H1 (cell line): ENCODE data around the gene IGF2R. TPM values are rescaled to one million over a fixed set of nuclear protein-coding genes. Genes with fewer than 3 reads are reported as not detected.

Experiments
- CTCF ChIA-PET: fragments of 300-600 bp; sonication (Branson Sonifier 250); formaldehyde crosslinking; loops from one replicate; lab custom pipeline; 2021; ENCODE audit not compliant: partially characterized antibody; lab: Charles Lee
- POLR2A ChIA-PET: fragments of 300-600 bp; sonication (Branson Sonifier 250); formaldehyde crosslinking; loops from one replicate; lab custom pipeline; 2021; ENCODE audit warnings: inconsistent platforms; ENCODE audit not compliant: partially characterized antibody; lab: Charles Lee
- DNase-seq, 2 experiments: peaks; one replicate each; pipeline versions ENCODE4 v3.0.0 to v3.0.0-alpha.2; 2010 to 2022; ENCODE audit warnings: low spot score in 2 of 2, low read depth in 1 of 2, mixed read lengths in 1 of 2
- FAIRE-seq: peaks from 2 replicates; lab custom pipeline; 2011; peaks lifted over from hg19 to GRCh38; lab: Jason Lieb, UNC
- H2AFZ ChIP-seq: 2 replicates; pipeline ENCODE4 v1.8.1; 2012; ENCODE audit warnings: low read length, inconsistent platforms
- H2AK5ac ChIP-seq: 2 replicates; pipeline ENCODE4 v1.6.1; 2013; ENCODE audit warnings: low read depth, low read length
- H2BK120ac ChIP-seq: replicated peaks from 2 replicates; pipeline ENCODE3; 2013; ENCODE audit warnings: low read depth, low read length, inconsistent platforms
- H2BK12ac ChIP-seq: 2 replicates; pipeline ENCODE4 v1.6.1; 2013; ENCODE audit warnings: low read depth, low read length
- H2BK15ac ChIP-seq: 2 replicates; pipeline ENCODE4 v1.6.1; 2013; ENCODE audit warnings: low read length
- H2BK20ac ChIP-seq: 2 replicates; pipeline ENCODE4 v1.6.1; 2013; ENCODE audit warnings: low read length
- H2BK5ac ChIP-seq: 2 replicates; pipeline ENCODE4 v1.6.1; 2013; ENCODE audit warnings: low read depth, low read length
- H3K14ac ChIP-seq: 2 replicates; pipeline ENCODE4 v1.6.1; 2013; ENCODE audit warnings: inconsistent platforms; ENCODE audit not compliant: insufficient read length
- H3K18ac ChIP-seq: 2 replicates; pipeline ENCODE4 v1.6.1; 2013; ENCODE audit warnings: low read length; ENCODE audit errors: extremely low read depth
- H3K23ac ChIP-seq: 2 replicates; pipeline ENCODE4 v1.6.1; 2013; ENCODE audit warnings: inconsistent platforms; ENCODE audit not compliant: insufficient read length
- H3K23me2 ChIP-seq: 2 replicates; pipeline ENCODE4 v1.6.1; 2013; ENCODE audit warnings: low read depth, low read length
- H3K27ac ChIP-seq: 2 replicates; pipeline ENCODE4 v1.6.1; 2011; ENCODE audit warnings: low read depth, low read length, inconsistent platforms
- H3K27me3 ChIP-seq, 4 experiments: replicated peaks in 1 of 4; 1 replicate in 1 of 4; 2 replicates in 3 of 4; pipeline versions ENCODE4 v1.6.1 to v1.8.1; 2011 to 2013; ENCODE audit warnings: low read length in 3 of 4, mild to moderate bottlenecking in 3 of 4, inconsistent platforms in 2 of 4, mixed read lengths in 2 of 4, moderate library complexity in 1 of 4; ENCODE audit not compliant: control insufficient read depth in 3 of 4, insufficient read depth in 3 of 4; ENCODE audit errors: extremely low read depth in 1 of 4
- H3K36me3 ChIP-seq, 4 experiments: 2 replicates each; pipeline versions ENCODE4 v1.6.1 to v1.8.1; 2011 to 2013; ENCODE audit warnings: mild to moderate bottlenecking in 4 of 4, low read length in 3 of 4, moderate library complexity in 2 of 4, control low read depth in 1 of 4, inconsistent platforms in 1 of 4; ENCODE audit not compliant: insufficient read depth in 4 of 4, control insufficient read depth in 2 of 4
- H3K4ac ChIP-seq: replicated peaks from 2 replicates; pipeline ENCODE3; 2013; ENCODE audit warnings: low read length, low read depth, mixed read lengths, inconsistent platforms; ENCODE audit not compliant: insufficient read length
- H3K4me1 ChIP-seq, 4 experiments: replicated peaks in 1 of 4; 1 replicate in 1 of 4; 2 replicates in 3 of 4; pipeline versions ENCODE4 v1.6.1 to v1.8.1; 2011 to 2013; ENCODE audit warnings: low read length in 3 of 4, inconsistent platforms in 2 of 4, mixed read lengths in 1 of 4; ENCODE audit not compliant: insufficient read depth in 4 of 4, control insufficient read depth in 3 of 4
- H3K4me2 ChIP-seq, 2 experiments: 2 replicates each; pipeline versions ENCODE4 v1.6.1 to v1.8.1; 2011 to 2013; ENCODE audit warnings: low read depth in 2 of 2, low read length in 2 of 2, control low read depth in 1 of 2, inconsistent platforms in 1 of 2, mild to moderate bottlenecking in 1 of 2; ENCODE audit not compliant: insufficient read depth in 1 of 2
- H3K4me3 ChIP-seq, 4 experiments: fragments of 200-600, 300-600 bp in 1 of 4; sonication (generic), shearing (Covaris generic), sonication (Bioruptor Twin) in 1 of 4; 2 replicates each; pipeline versions ENCODE4 v1.5.1 to v1.8.1; 2011 to 2016; ENCODE audit warnings: low read length in 4 of 4, low read depth in 3 of 4, control low read depth in 2 of 4, inconsistent platforms in 2 of 4, mild to moderate bottlenecking in 2 of 4, mixed read lengths in 1 of 4, moderate library complexity in 1 of 4; ENCODE audit not compliant: insufficient read depth in 2 of 4; ENCODE audit errors: extremely low read depth in 1 of 4
- H3K56ac ChIP-seq: replicated peaks from 2 replicates; pipeline ENCODE3; 2013; ENCODE audit warnings: low read depth, mild to moderate bottlenecking, mixed read lengths, low read length, inconsistent platforms; ENCODE audit not compliant: insufficient read length
- H3K79me1 ChIP-seq: 2 replicates; pipeline ENCODE4 v1.6.1; 2013; ENCODE audit warnings: low read depth, low read length, control low read depth
- H3K79me2 ChIP-seq, 2 experiments: 2 replicates each; pipeline versions ENCODE4 v1.6.1 to v1.8.1; 2012 to 2013; ENCODE audit warnings: low read length in 2 of 2, mild to moderate bottlenecking in 2 of 2, inconsistent platforms in 1 of 2; ENCODE audit not compliant: insufficient read depth in 2 of 2, control insufficient read depth in 1 of 2
- H3K9ac ChIP-seq, 4 experiments: replicated peaks in 1 of 4; 1 replicate in 1 of 4; 2 replicates in 3 of 4; pipeline versions ENCODE4 v1.6.1 to v1.8.1; 2011 to 2013; ENCODE audit warnings: low read depth in 3 of 4, low read length in 3 of 4, control low read depth in 2 of 4, mild to moderate bottlenecking in 2 of 4, moderate library complexity in 2 of 4, inconsistent platforms in 1 of 4; ENCODE audit errors: extremely low read depth in 1 of 4
- H3K9me3 ChIP-seq, 2 experiments: 2 replicates each; pipeline versions ENCODE4 v1.6.1 to v1.8.1; 2012 to 2013; ENCODE audit warnings: mild to moderate bottlenecking in 2 of 2, moderate library complexity in 2 of 2, control low read depth in 1 of 2, inconsistent platforms in 1 of 2, low read depth in 1 of 2, low read length in 1 of 2, mixed read lengths in 1 of 2; ENCODE audit not compliant: insufficient read depth in 2 of 2
- H4K20me1 ChIP-seq, 2 experiments: replicated peaks in 1 of 2; 2 replicates each; pipeline versions ENCODE3 to v1.8.1; 2011 to 2013; ENCODE audit warnings: inconsistent platforms in 2 of 2, low read length in 2 of 2, mild to moderate bottlenecking in 1 of 2; ENCODE audit not compliant: insufficient read depth in 2 of 2, control insufficient read depth in 1 of 2
- H4K5ac ChIP-seq: 2 replicates; pipeline ENCODE4 v1.6.1; 2013; ENCODE audit warnings: low read length, low read depth, mixed read lengths, inconsistent platforms; ENCODE audit not compliant: insufficient read length
- H4K8ac ChIP-seq: 2 replicates; pipeline ENCODE4 v1.8.0; 2013; ENCODE audit warnings: mild to moderate bottlenecking, moderate library complexity, low read length, inconsistent platforms; ENCODE audit not compliant: insufficient read depth; ENCODE audit errors: extremely low read depth
- H4K91ac ChIP-seq: replicated peaks from 2 replicates; pipeline ENCODE3; 2013; ENCODE audit warnings: low read length, mixed read lengths, inconsistent platforms; ENCODE audit not compliant: insufficient read length
- RAD21 ChIP-seq, 2 experiments: IDR thresholded peaks in 1 of 2; conservative IDR thresholded peaks in 1 of 2; 2 replicates each; pipeline ENCODE4 v1.6.1; 2011; ENCODE audit warnings: low read depth in 2 of 2, low read length in 2 of 2, improper control_type of control experiment in 1 of 2, inconsistent platforms in 1 of 2, mild to moderate bottlenecking in 1 of 2, moderate library complexity in 1 of 2
- RBBP5 ChIP-seq: IDR thresholded peaks from 2 replicates; pipeline ENCODE4 v1.7.1; 2012; ENCODE audit warnings: low read depth, mild to moderate bottlenecking, inconsistent platforms, low read length, moderate library complexity, borderline replicate concordance
- WGBS, 2 experiments: shearing (Covaris generic) in 1 of 2; methylation state at CpG; one replicate each; pipeline versions ENCODE4 v1.1.6 to v1.1.7; 2013 to 2015; ENCODE audit warnings: low lambda C conversion rate in 2 of 2, mixed read lengths in 2 of 2, inconsistent platforms in 1 of 2, low coverage in 1 of 2, missing lambda C conversion rate in 1 of 2; ENCODE audit not compliant: insufficient replicate concordance in 2 of 2, insufficient coverage in 1 of 2, insufficient read length in 1 of 2; ENCODE audit errors: extremely low coverage in 1 of 2, missing lambda C conversion rate in 1 of 2; 5-methylcytosine and 5-hydroxymethylcytosine counted together
- polyA plus RNA-seq, 7 experiments: library from polyadenylated mRNA; depleted of rRNA in 3 of 7; stranded (reverse) in 5 of 7; unstranded in 2 of 7; fragments of >200 nt in 5 of 7; fragments of 200-250 nt in 2 of 7; gene quantifications; 1 replicate in 5 of 7; 2 replicates in 1 of 7; 4 replicates in 1 of 7; pipeline versions ENCODE4 v1.2.1 to v1.2.3, GENCODE V29; 2011 to 2013; ENCODE audit warnings: missing spikeins in 2 of 7, mixed read lengths in 2 of 7
- total RNA-seq: library from RNA; stranded (reverse); fragmentation: NEBNext Ultra II Directional; extraction: Animal tissue kit (Norgen Biotek cat#: 25700); gene quantifications from 2 replicates; pipeline ENCODE4 v1.2.1, GENCODE V29; 2021
- TF ChIP-seq, protein P1 (sequence below), 3 experiments: IDR thresholded peaks; 1 replicate in 2 of 3; 2 replicates in 1 of 3; pipeline versions ENCODE4 v1.5.1 to v1.6.1; 2011; ENCODE audit warnings: low read length in 3 of 3, mild to moderate bottlenecking in 3 of 3, inconsistent platforms in 2 of 3, low read depth in 1 of 3, moderate library complexity in 1 of 3; ENCODE audit not compliant: insufficient read depth in 1 of 3; ENCODE audit errors: control extremely low read depth in 1 of 3
- TF ChIP-seq, protein P2 (sequence below): IDR thresholded peaks from 2 replicates; pipeline ENCODE4 v1.6.1; 2012; ENCODE audit warnings: low read length, inconsistent platforms

IGF2R gene
- total and polyA plus RNA-seq, 2 of the 8 experiments (the other 6 are each of a cell fraction or from before 2014, with no cell fraction given): 20.6 to 74.1 TPM

DNA sequence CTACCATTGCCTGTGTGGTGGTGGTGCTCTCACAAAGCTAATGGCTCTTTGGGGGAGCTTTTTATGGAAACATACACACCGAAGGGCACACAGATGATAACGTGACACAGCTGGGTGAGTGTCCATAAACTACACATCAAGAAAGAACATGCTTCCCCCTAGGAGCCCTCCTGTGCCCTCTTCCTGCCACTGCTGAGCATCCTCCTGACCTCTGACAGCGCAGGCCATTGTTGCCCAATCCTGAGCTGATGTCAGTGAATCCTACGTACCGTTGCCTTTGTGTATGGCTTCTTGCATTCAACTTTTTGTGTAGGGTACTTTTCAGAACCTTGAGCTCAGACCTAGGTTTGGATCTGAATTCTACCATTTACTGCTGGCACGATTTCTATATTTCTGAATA is 86.9 kb downstream of the IGF2R start:
- no peak overlapping the region for H2BK12ac ChIP-seq
- H2BK5ac ChIP-seq: no peak overlapping the region
- no peak overlapping the region for H4K91ac ChIP-seq
- no peaks in the 10 kb centered on the region for H3K9me3 ChIP-seq
- H4K5ac ChIP-seq: no peak overlapping the region
- WGBS, 2 experiments: 88% methylated on average over 6 of the region's 6 CpGs; no CpG with 5 or more reads in 1 of the 2 experiments
- POLR2A ChIA-PET: interaction anchor here (1.1 kb wide), 1 partner anchor 17 kb away, joined by 3 read pairs; no protein-coding TSS in a partner anchor
- H3K23me2 ChIP-seq: no peaks in the 10 kb centered on the region
- H2AFZ ChIP-seq: no peak overlapping the region
- H3K56ac ChIP-seq: no peak overlapping the region
- no peak overlapping the region for H4K8ac ChIP-seq
- no peaks in the 10 kb centered on the region for H3K27me3 ChIP-seq
- H3K36me3 ChIP-seq: peaks cover 15 to 81% (median 61%) of the 10 kb centered on the region in 4 experiments
- H2BK120ac ChIP-seq: no peak overlapping the region
- peaks cover 2 to 11% of the 10 kb centered on the region in 2 experiments for H4K20me1 ChIP-seq
- no peaks in the 10 kb centered on the region for H3K79me1 ChIP-seq
- no peaks in the 10 kb centered on the region for H3K79me2 ChIP-seq
- no peak overlapping the region for H3K23ac ChIP-seq
- H3K4me1 ChIP-seq: no peaks in the 10 kb centered on the region
- H3K4ac ChIP-seq: no peak overlapping the region
- H3K18ac ChIP-seq: no peak overlapping the region
- no peak overlapping the region for H2BK15ac ChIP-seq
- no peak overlapping the region for H3K27ac ChIP-seq
- DNase-seq (no peak), FAIRE-seq (no peak)
- no peak overlapping the region for H3K14ac ChIP-seq
- H2BK20ac ChIP-seq: no peak overlapping the region
- CTCF ChIA-PET: interaction anchor here (0.6 to 2.0 kb wide), 6 partner anchors 20 to 400 kb away, joined by 3 to 7 read pairs (median 3); no protein-coding TSS in a partner anchor
- no peak overlapping the region for H3K4me2 ChIP-seq
- no peak overlapping the region for H2AK5ac ChIP-seq
- H3K9ac ChIP-seq: no peak overlapping the region
- H3K4me3 ChIP-seq: no peak overlapping the region
- TF ChIP-seq RBBP5 (no peak), RAD21 (IDR thresholded peaks at IDR 0.05 in 1 of 2, conservative IDR thresholded peaks at IDR 0.05 in 1 of 2; ENCODE audit: low read depth in 2 of 2, low read length in 2 of 2) (no peak)
- TF ChIP-seq, protein P1, sequence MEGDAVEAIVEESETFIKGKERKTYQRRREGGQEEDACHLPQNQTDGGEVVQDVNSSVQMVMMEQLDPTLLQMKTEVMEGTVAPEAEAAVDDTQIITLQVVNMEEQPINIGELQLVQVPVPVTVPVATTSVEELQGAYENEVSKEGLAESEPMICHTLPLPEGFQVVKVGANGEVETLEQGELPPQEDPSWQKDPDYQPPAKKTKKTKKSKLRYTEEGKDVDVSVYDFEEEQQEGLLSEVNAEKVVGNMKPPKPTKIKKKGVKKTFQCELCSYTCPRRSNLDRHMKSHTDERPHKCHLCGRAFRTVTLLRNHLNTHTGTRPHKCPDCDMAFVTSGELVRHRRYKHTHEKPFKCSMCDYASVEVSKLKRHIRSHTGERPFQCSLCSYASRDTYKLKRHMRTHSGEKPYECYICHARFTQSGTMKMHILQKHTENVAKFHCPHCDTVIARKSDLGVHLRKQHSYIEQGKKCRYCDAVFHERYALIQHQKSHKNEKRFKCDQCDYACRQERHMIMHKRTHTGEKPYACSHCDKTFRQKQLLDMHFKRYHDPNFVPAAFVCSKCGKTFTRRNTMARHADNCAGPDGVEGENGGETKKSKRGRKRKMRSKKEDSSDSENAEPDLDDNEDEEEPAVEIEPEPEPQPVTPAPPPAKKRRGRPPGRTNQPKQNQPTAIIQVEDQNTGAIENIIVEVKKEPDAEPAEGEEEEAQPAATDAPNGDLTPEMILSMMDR (IDR thresholded peaks at IDR 0.05; ENCODE audit: control extremely low read depth in 1 of 3, insufficient read depth in 1 of 3, low read depth in 1 of 3, low read length in 3 of 3): no peak
- TF ChIP-seq, protein P2, sequence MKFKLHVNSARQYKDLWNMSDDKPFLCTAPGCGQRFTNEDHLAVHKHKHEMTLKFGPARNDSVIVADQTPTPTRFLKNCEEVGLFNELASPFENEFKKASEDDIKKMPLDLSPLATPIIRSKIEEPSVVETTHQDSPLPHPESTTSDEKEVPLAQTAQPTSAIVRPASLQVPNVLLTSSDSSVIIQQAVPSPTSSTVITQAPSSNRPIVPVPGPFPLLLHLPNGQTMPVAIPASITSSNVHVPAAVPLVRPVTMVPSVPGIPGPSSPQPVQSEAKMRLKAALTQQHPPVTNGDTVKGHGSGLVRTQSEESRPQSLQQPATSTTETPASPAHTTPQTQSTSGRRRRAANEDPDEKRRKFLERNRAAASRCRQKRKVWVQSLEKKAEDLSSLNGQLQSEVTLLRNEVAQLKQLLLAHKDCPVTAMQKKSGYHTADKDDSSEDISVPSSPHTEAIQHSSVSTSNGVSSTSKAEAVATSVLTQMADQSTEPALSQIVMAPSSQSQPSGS: no peak
